Loucy (cell line): Measurements from ENCODE around the gene CLEC18B.
"Not testable (repeated sequence)": the region's sequence is repeated elsewhere in the genome, so short reads cannot be mapped to it uniquely, and the experiment has no call there.

Experiments used
- H2AFZ ChIP-seq: fragments of 200-600 bp; sonication (generic); 2 replicates; pipeline ENCODE4 v1.6.0; 2016; ENCODE audit warnings: antibody characterized with exemption, mild to moderate bottlenecking, low read length, moderate library complexity
- H3F3A ChIP-seq: fragments of 200-600 bp; 2 replicates; pipeline ENCODE4 v1.6.0; 2016; ENCODE audit warnings: antibody characterized with exemption, low read depth, mild to moderate bottlenecking
- H3K27me3 ChIP-seq: fragments of 200-600 bp; sonication (generic); 2 replicates; pipeline ENCODE4 v1.6.1; 2014; ENCODE audit warnings: low read length, mild to moderate bottlenecking; ENCODE audit not compliant: insufficient read depth, poor library complexity, severe bottlenecking
- H3K36me3 ChIP-seq: fragments of 200-600 bp; sonication (generic); 2 replicates; pipeline ENCODE4 v1.6.1; 2016; ENCODE audit warnings: low read length; ENCODE audit not compliant: insufficient read depth
- H3K4me1 ChIP-seq: fragments of 200-600 bp; sonication (generic); 2 replicates; pipeline ENCODE4 v1.5.1; 2014; ENCODE audit warnings: low read length, mild to moderate bottlenecking; ENCODE audit not compliant: insufficient read depth, poor library complexity, severe bottlenecking
- H3K4me2 ChIP-seq: fragments of 200-600 bp; sonication (generic); 2 replicates; pipeline ENCODE4 v1.6.0; 2014; ENCODE audit warnings: antibody characterized with exemption, low read length, low read depth, mild to moderate bottlenecking; ENCODE audit not compliant: poor library complexity, severe bottlenecking
- H3K4me3 ChIP-seq: fragments of 200-600 bp; sonication (generic); 2 replicates; pipeline ENCODE4 v1.5.1; 2014; ENCODE audit warnings: low read length, mild to moderate bottlenecking, mixed read lengths; ENCODE audit not compliant: poor library complexity, severe bottlenecking
- H3K79me2 ChIP-seq: fragments of 200-600 bp; sonication (generic); 2 replicates; pipeline ENCODE4 v1.6.1; 2014; ENCODE audit warnings: low read length; ENCODE audit not compliant: insufficient read depth
- H3K9ac ChIP-seq: fragments of 200-600 bp; sonication (generic); 2 replicates; pipeline ENCODE4 v1.6.0; 2014; ENCODE audit warnings: mild to moderate bottlenecking, low read depth, low read length, moderate library complexity; ENCODE audit not compliant: poor library complexity, severe bottlenecking
- H3K9me2 ChIP-seq: fragments of 200-600 bp; sonication (generic); replicated peaks from 2 replicates; pipeline ENCODE4 v1.6.1; 2016; ENCODE audit warnings: low read depth, low read length, mixed read lengths
- H3K9me3 ChIP-seq: fragments of 200-600 bp; sonication (generic); 2 replicates; pipeline ENCODE4 v1.6.1; 2014; ENCODE audit warnings: mild to moderate bottlenecking, antibody characterized with exemption, low read length, low read depth; ENCODE audit not compliant: insufficient read depth
- H4K20me1 ChIP-seq: fragments of 200-600 bp; sonication (generic); 2 replicates; pipeline ENCODE4 v1.6.0; 2014; ENCODE audit warnings: antibody characterized with exemption, low read length, mild to moderate bottlenecking; ENCODE audit not compliant: insufficient read depth, poor library complexity, severe bottlenecking
- EZH2phosphoT487 ChIP-seq: fragments of 200-600 bp; IDR thresholded peaks from 2 replicates; pipeline ENCODE4 v1.6.1; 2018; ENCODE audit warnings: antibody characterized with exemption, mild to moderate bottlenecking, moderate library complexity, borderline replicate concordance
- TF ChIP-seq, protein P1 (sequence below): fragments of 200-600 bp; sonication (generic); conservative IDR thresholded peaks from 2 replicates; pipeline ENCODE4 v1.5.1; 2014; ENCODE audit warnings: mild to moderate bottlenecking, antibody characterized with exemption, low read length

The CLEC18B gene

DNA sequence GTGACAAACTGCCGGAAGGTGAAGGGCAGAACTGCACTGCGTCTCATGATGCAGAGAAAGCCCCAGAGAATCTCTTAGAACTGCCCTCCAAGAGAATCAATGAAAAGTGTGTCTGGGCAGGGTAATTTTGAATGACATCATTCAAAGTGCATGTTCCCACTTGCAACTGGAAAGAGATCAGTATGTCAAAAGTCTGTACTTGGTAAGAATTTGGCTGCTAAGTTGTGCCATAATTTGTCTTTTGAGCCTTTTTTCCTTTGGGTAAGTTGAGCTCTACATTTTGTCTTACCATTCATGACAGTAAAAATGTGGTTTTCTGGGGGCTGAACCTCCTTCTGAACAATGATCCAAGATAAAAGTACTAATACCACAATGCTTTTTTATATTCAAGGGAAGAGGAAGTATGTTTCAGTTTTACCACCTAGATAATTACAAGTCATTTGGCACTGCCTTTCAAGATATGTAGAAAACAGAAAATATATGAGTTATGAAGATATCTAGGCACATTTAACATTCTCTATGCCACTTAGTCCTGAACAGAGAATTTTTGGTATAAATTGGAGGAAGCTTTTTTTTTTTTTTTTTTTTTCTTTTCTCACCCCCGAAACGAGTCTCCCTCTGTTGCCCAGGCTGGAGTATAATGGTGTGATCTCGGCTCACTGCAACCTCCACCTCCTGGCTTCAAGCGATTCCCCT is 38.8 kb downstream of the CLEC18B start:
- not testable (repeated sequence) for H4K20me1 ChIP-seq, H3K79me2 ChIP-seq, H3K9ac ChIP-seq, H3K36me3 ChIP-seq, H3K9me3 ChIP-seq, H3K27me3 ChIP-seq, H3K9me2 ChIP-seq, H3K4me1 ChIP-seq, H3F3A ChIP-seq
- H3K4me3 ChIP-seq: peak overlapping the region; percentile 58
- H3K4me2 ChIP-seq: peak overlapping the region; percentile 55
- peak overlapping the region; percentile 84; the same call in 1 of the 2 replicates for H2AFZ ChIP-seq

DNA sequence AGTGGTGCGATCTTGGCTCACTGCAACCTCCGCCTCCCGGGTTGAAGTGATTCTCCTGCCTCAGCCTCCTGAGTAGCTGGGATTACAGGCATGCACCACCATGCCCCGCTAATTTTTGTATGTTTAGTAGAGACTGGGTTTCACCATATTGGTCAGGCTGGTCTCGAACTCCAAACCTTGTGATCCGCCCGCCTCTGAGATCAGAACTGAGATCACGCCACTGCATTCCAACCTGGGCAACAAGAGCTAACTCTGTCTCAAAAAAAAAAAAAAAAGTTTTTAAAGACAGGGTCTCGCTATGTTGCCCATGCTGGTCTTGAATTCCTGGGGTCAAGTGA is 47.5 kb downstream of the CLEC18B start:
- H3K4me3 ChIP-seq, H3K4me2 ChIP-seq, H3K36me3 ChIP-seq, H3K4me1 ChIP-seq, H3K9me3 ChIP-seq, H3K9me2 ChIP-seq, H4K20me1 ChIP-seq, H3K9ac ChIP-seq, H2AFZ ChIP-seq, H3K79me2 ChIP-seq, H3K27me3 ChIP-seq, H3F3A ChIP-seq: not testable (repeated sequence)

DNA sequence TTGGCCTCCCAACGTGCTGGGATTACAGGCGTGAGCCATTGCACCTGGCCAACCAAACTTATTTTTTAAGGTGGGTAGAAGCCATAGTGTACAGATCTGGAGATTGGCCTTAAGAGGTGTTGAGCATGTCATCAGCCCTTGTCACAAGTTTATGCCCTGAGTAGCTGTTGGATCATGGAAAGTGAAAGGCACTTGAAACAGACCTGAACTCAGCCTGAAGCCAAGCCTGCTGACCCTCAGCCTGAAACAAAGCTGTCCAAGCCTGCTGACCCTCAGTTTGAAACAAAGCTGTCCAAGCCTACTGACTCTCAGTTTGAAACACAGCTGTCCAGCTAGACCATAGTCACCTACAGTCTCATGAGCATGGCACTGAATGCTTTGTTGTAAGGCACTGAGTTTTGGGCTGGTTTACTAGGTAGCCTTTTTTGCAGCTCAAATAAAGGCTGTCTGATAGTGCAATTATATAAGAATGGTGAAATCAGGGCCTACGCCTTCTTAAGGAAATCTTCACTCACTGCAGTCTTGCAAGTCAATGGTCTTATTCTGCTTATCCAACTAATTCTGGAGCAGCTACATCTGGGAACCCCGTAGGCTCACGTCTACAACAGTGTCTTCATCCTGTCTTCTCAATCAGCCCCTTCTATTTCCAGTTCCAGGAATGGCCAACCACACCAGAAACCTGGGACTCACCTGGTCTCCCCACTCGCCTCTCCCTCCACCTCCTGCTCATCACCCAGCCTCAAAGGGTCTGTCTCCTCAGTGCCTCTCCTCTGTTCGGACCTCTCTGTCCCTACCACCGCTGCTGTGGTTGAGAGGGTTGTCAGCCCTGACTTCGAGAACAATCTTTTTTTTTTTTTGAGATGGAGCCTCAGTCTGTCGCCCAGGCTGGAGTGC is 48.1 kb downstream of the CLEC18B start:
- Histone ChIP-seq H2AFZ (no peak overlapping the region), H4K20me1 (no peaks in the 10 kb centered on the region), H3K79me2 (no peaks in the 10 kb centered on the region), H3K4me1 (no peaks in the 10 kb centered on the region), H3K9me3 (no peaks in the 10 kb centered on the region), H3K9ac (no peak overlapping the region), H3K4me2 (no peak overlapping the region), H3K4me3 (no peak overlapping the region), H3K9me2 (no peaks in the 10 kb centered on the region), H3K27me3 (no peaks in the 10 kb centered on the region), H3F3A (no peaks in the 10 kb centered on the region), H3K36me3 (no peaks in the 10 kb centered on the region)
- no peak for TF ChIP-seq EZH2phosphoT487
- TF ChIP-seq, protein P1, sequence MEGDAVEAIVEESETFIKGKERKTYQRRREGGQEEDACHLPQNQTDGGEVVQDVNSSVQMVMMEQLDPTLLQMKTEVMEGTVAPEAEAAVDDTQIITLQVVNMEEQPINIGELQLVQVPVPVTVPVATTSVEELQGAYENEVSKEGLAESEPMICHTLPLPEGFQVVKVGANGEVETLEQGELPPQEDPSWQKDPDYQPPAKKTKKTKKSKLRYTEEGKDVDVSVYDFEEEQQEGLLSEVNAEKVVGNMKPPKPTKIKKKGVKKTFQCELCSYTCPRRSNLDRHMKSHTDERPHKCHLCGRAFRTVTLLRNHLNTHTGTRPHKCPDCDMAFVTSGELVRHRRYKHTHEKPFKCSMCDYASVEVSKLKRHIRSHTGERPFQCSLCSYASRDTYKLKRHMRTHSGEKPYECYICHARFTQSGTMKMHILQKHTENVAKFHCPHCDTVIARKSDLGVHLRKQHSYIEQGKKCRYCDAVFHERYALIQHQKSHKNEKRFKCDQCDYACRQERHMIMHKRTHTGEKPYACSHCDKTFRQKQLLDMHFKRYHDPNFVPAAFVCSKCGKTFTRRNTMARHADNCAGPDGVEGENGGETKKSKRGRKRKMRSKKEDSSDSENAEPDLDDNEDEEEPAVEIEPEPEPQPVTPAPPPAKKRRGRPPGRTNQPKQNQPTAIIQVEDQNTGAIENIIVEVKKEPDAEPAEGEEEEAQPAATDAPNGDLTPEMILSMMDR: no peak

DNA sequence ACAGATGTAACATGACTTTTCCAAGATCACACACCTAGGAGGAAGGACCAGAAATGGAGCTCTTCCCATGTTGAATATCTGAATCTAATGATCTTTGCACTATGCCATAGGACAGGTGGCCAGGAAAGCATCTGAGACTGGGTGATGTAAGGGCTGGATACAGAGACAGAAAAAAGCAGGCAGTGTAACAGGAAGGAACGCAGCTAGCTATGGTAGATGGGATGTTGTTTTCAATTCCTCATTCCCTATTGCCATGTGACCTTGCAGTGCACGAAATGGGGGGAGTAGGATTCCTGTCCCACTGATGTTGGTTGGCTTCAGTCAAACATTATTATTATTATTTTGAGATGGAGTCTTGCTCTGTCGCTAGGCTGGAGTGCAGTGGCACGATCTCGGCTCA is 48.9 kb downstream of the CLEC18B start:
- no peak overlapping the region for H2AFZ ChIP-seq

DNA sequence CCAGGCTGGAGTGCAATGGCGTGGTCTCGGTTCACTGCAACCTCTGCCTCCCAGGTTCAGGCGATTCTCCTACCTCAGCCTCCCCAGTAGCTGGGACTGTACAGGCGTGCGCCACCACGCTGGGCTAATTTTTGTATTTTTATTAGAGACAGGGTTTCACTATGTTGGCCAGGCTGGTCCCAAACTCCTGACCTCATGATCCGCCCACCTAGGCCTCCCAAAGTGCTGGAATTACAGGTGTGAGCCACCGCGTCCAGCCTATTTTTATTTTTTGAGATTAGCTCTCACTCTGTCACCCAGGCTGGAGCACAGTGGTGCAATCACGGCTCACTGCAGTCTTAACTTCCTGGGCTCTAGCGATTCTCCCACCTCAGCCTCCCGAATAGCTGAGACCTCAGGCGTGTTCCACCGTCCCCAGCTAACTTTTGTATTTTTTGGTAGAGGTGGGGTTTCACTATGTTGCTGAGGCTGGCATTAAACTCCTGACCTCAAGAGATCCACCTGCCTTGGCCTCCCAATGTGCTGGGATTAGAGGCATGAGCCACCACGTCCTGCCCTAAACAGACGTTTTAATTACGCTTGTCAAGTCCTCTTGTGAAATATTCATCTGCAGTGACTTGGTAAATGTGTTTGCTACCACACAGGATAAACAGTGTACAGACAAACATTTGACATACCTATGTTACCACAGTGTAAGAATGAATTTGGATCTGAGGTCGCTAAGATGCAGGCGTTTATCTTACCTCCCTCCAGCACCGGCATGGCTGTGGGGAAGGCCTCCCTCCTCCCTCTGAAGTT is 50.7 kb downstream of the CLEC18B start:
- Histone ChIP-seq H3K79me2 (peaks cover 23% of the 10 kb centered on the region), H4K20me1 (peaks cover 11% of the 10 kb centered on the region)
- H3K4me1 ChIP-seq, H3K9me3 ChIP-seq, H3K27me3 ChIP-seq, H3F3A ChIP-seq, H3K9me2 ChIP-seq, H3K9ac ChIP-seq, H2AFZ ChIP-seq, H3K4me3 ChIP-seq, H3K36me3 ChIP-seq, H3K4me2 ChIP-seq: not testable (repeated sequence)

More for the DNA sequence above, 48.9 kb downstream of the CLEC18B start:
- Histone ChIP-seq H3K4me3 (no peak overlapping the region), H3K9me3 (no peaks in the 10 kb centered on the region), H3K9me2 (no peaks in the 10 kb centered on the region), H3K4me1 (no peaks in the 10 kb centered on the region), H4K20me1 (peaks cover 5% of the 10 kb centered on the region), H3K4me2 (no peak overlapping the region), H3F3A (no peaks in the 10 kb centered on the region), H3K9ac (no peak overlapping the region), H3K36me3 (no peaks in the 10 kb centered on the region), H3K27me3 (no peaks in the 10 kb centered on the region), H3K79me2 (peaks cover 5% of the 10 kb centered on the region)
- TF ChIP-seq, protein P1: no peak
- no peak for TF ChIP-seq EZH2phosphoT487
